KOPT-K1 (cell line): ENCODE data around the gene PALMD.

Experiments used
- H3K27ac ChIP-seq: fragments of 200-600 bp; sonication (generic); 2 replicates; pipeline ENCODE4 v1.5.1; 2016; ENCODE audit warnings: antibody characterized with exemption, mild to moderate bottlenecking, low read depth, low read length; ENCODE audit not compliant: poor library complexity, severe bottlenecking
- H3K36me3 ChIP-seq: fragments of 200-600 bp; sonication (generic); 2 replicates; pipeline ENCODE4 v1.5.1; 2017; ENCODE audit warnings: antibody characterized with exemption, mild to moderate bottlenecking, low read length, moderate library complexity; ENCODE audit not compliant: insufficient read depth
- H3K9me3 ChIP-seq: fragments of 200-600 bp; sonication (generic); 2 replicates; pipeline ENCODE4 v1.5.1; 2017; ENCODE audit warnings: antibody characterized with exemption, low read length, mild to moderate bottlenecking; ENCODE audit not compliant: insufficient read depth, poor library complexity, severe bottlenecking

The PALMD gene

GRCh38 chr1:99661780-99662179 is 15.9 kb downstream of the PALMD start:
- Histone ChIP-seq H3K9me3 (no peaks in the 10 kb centered on the region), H3K36me3 (no peaks in the 10 kb centered on the region), H3K27ac (no peak overlapping the region)

- no peak overlapping the region for H3K27ac ChIP-seq
- no peaks in the 10 kb centered on the region for H3K9me3 ChIP-seq
- no peaks in the 10 kb centered on the region for H3K36me3 ChIP-seq
These were observed 16.7 kb downstream of the PALMD start for GRCh38 chr1:99662539-99663080.

GRCh38 chr1:99663501-99663900 is 17.6 kb downstream of the PALMD start:
- no peaks in the 10 kb centered on the region for H3K36me3 ChIP-seq
- no peak overlapping the region for H3K27ac ChIP-seq
- H3K9me3 ChIP-seq = no peaks in the 10 kb centered on the region

- Histone ChIP-seq H3K36me3 (no peaks in the 10 kb centered on the region), H3K9me3 (no peaks in the 10 kb centered on the region)
These were observed 19.3 kb downstream of the PALMD start for GRCh38 chr1:99665212-99665611.

GRCh38 chr1:99669376-99669775 is 23.5 kb downstream of the PALMD start:
- Histone ChIP-seq H3K27ac (no peak overlapping the region), H3K9me3 (no peaks in the 10 kb centered on the region), H3K36me3 (no peaks in the 10 kb centered on the region)

More at GRCh38 chr1:99665212-99665611, 19.3 kb downstream of the PALMD start:
- H3K27ac ChIP-seq = no peak overlapping the region

- no peak overlapping the region for H3K27ac ChIP-seq
- no peaks in the 10 kb centered on the region for H3K9me3 ChIP-seq
These were observed 23.9 kb downstream of the PALMD start for GRCh38 chr1:99669821-99670220.

GRCh38 chr1:99670583-99670982 is 24.7 kb downstream of the PALMD start:
- H3K36me3 ChIP-seq = no peaks in the 10 kb centered on the region

More at GRCh38 chr1:99669821-99670220, 23.9 kb downstream of the PALMD start:
- no peaks in the 10 kb centered on the region for H3K36me3 ChIP-seq

GRCh38 chr1:99672038-99672437 is 26.1 kb downstream of the PALMD start:
- H3K36me3 ChIP-seq = no peaks in the 10 kb centered on the region
- H3K27ac ChIP-seq = no peak overlapping the region
- H3K9me3 ChIP-seq = no peaks in the 10 kb centered on the region

More at GRCh38 chr1:99670583-99670982, 24.7 kb downstream of the PALMD start:
- H3K27ac ChIP-seq = no peak overlapping the region
- H3K9me3 ChIP-seq = no peaks in the 10 kb centered on the region

GRCh38 chr1:99672530-99673213 is 26.8 kb downstream of the PALMD start:
- no peaks in the 10 kb centered on the region for H3K9me3 ChIP-seq
- H3K27ac ChIP-seq = no peak overlapping the region
- no peaks in the 10 kb centered on the region for H3K36me3 ChIP-seq

GRCh38 chr1:99673315-99673714 is 27.4 kb downstream of the PALMD start:
- no peak overlapping the region for H3K27ac ChIP-seq

GRCh38 chr1:99674115-99675064 is 28.5 kb downstream of the PALMD start:
- H3K9me3 ChIP-seq = no peaks in the 10 kb centered on the region
- no peak overlapping the region for H3K27ac ChIP-seq

More at GRCh38 chr1:99673315-99673714, 27.4 kb downstream of the PALMD start:
- Histone ChIP-seq H3K36me3 (no peaks in the 10 kb centered on the region), H3K9me3 (no peaks in the 10 kb centered on the region)

GRCh38 chr1:99675292-99675691 is 29.4 kb downstream of the PALMD start:
- Histone ChIP-seq H3K27ac (no peak overlapping the region), H3K9me3 (no peaks in the 10 kb centered on the region), H3K36me3 (no peaks in the 10 kb centered on the region)

More at GRCh38 chr1:99674115-99675064, 28.5 kb downstream of the PALMD start:
- H3K36me3 ChIP-seq = no peaks in the 10 kb centered on the region

- Histone ChIP-seq H3K9me3 (no peaks in the 10 kb centered on the region), H3K27ac (no peak overlapping the region)
These were observed 30.1 kb downstream of the PALMD start for GRCh38 chr1:99675994-99676393.

GRCh38 chr1:99676876-99677275 is 31.0 kb downstream of the PALMD start:
- no peak overlapping the region for H3K27ac ChIP-seq
- no peaks in the 10 kb centered on the region for H3K36me3 ChIP-seq
- H3K9me3 ChIP-seq = no peaks in the 10 kb centered on the region

More at GRCh38 chr1:99675994-99676393, 30.1 kb downstream of the PALMD start:
- no peaks in the 10 kb centered on the region for H3K36me3 ChIP-seq

- Histone ChIP-seq H3K27ac (no peak overlapping the region), H3K36me3 (no peaks in the 10 kb centered on the region), H3K9me3 (no peaks in the 10 kb centered on the region)
These were observed 31.5 kb downstream of the PALMD start for GRCh38 chr1:99677416-99677815.
